IgD-negative memory B cell (primary cell): ENCODE data around the gene KRTAP19-8. TPM values are rescaled to one million over a fixed set of nuclear protein-coding genes. Genes with fewer than 3 reads are reported as not detected.

Source experiments
- H3K27ac Mint-ChIP-seq, 3 donors: one replicate each; pipeline ENCODE4 v1.8.0; 2020 to 2022; ENCODE audit warnings: mild to moderate bottlenecking in 3 of 3, mixed read lengths in 3 of 3, moderate library complexity in 1 of 3
- H3K27me3 Mint-ChIP-seq: one replicate; pipeline ENCODE4 v1.8.0; 2021; ENCODE audit warnings: mixed read lengths
- H3K36me3 Mint-ChIP-seq: one replicate; pipeline ENCODE4 v1.8.0; 2020; ENCODE audit warnings: mild to moderate bottlenecking, mixed read lengths
- H3K4me1 Mint-ChIP-seq, 3 donors: one replicate each; pipeline ENCODE4 v1.8.0; 2020 to 2022; ENCODE audit warnings: mixed read lengths in 3 of 3, mild to moderate bottlenecking in 1 of 3
- H3K4me3 Mint-ChIP-seq, 4 donors: one replicate each; pipeline ENCODE4 v1.8.0; 2020 to 2022; ENCODE audit warnings: mild to moderate bottlenecking in 4 of 4, mixed read lengths in 4 of 4, moderate library complexity in 3 of 4
- H3K9me3 Mint-ChIP-seq, 3 donors: one replicate each; pipeline ENCODE4 v1.8.0; 2020 to 2021; ENCODE audit warnings: mixed read lengths in 3 of 3, mild to moderate bottlenecking in 1 of 3
- polyA plus RNA-seq: library from polyadenylated mRNA; unstranded; fragments of 300-500 nt; fragmentation: Illumina TruSeq; gene quantifications from one replicate; pipeline ENCODE4 v1.2.3, GENCODE V29; 2021

Gene KRTAP19-8
- polyA plus RNA-seq, 1 donor from 2014 or later = not detected

DNA sequence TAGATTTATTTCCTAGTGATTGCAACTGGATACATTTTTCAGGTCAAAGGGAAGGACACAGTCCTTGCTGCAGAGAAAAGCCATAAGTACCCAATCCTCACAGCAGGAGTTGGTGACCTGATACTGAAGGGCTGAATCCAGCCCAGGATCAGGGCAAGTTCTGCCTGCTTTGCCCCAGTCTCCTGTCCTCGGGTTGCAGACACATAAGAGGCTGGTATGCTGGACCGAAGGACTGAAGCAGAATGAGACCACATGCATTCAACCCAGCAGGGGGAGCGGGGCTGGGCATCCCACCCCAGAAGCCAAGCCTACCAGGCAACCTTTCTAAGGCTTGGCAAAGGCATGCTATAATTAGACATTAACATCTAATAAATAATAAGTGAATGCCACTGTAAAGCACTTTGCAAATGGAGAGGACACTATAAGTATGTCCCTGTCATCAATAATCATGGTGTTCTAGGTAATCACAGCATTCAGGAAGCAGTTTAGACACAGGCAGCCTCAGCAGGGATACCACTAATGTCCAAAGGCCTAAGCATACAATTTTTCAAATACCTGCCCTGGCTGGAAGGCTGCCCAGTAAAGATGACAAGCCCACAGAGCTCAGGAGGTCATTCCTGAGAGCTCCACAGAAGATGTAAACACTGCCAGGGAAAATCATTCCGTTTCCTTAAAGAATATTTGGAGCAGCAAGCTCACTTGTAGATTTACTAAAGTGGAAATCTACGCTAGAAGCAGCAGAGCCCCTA is 47.6 kb downstream of the KRTAP19-8 start:
- H3K27me3 Mint-ChIP-seq = peaks cover 5% of the 10 kb centered on the region
- no peaks in the 10 kb centered on the region for H3K4me1 Mint-ChIP-seq

DNA sequence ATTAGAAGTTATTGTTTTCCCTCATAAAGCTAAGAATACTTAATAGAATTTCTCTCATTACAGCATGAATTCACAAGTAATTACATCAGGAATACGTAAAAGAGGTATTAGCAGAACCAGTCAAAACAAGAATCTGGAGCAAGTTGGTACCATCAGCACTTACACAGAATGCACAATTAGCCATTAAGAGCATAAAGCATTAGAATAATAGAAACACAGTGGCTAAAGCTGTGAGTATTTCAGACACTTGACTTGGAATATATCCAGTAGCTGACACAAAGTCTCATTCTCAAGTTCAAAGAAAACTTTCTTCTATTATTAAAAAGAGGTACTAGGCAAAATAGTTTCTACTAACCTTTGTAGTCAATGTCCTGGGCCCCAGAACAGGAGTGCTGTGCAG is 49.6 kb downstream of the KRTAP19-8 start:
- no peaks in the 10 kb centered on the region for H3K36me3 Mint-ChIP-seq
- no peak overlapping the region for H3K27ac Mint-ChIP-seq
- no peaks in the 10 kb centered on the region for H3K27me3 Mint-ChIP-seq
- peaks cover 0 to 2% (median 0%) of the 10 kb centered on the region in 3 donors for H3K4me1 Mint-ChIP-seq
- no peak overlapping the region for H3K4me3 Mint-ChIP-seq
- H3K9me3 Mint-ChIP-seq = no peaks in the 10 kb centered on the region

More for the DNA sequence above, 47.6 kb downstream of the KRTAP19-8 start:
- H3K9me3 Mint-ChIP-seq = no peaks in the 10 kb centered on the region
- no peak overlapping the region for H3K27ac Mint-ChIP-seq
- H3K36me3 Mint-ChIP-seq = no peaks in the 10 kb centered on the region
- no peak overlapping the region for H3K4me3 Mint-ChIP-seq

Other genes starting within 250 kb of the KRTAP19-8 start
- not detected for gene KRTAP8-1, start 225.2 kb downstream of the KRTAP19-8 start, polyA plus RNA-seq
- gene KRTAP7-1, start 208.7 kb downstream of the KRTAP19-8 start, polyA plus RNA-seq = not detected
- gene KRTAP11-1, start 156.9 kb downstream of the KRTAP19-8 start, polyA plus RNA-seq = not detected